B cell (primary cell): ENCODE data around the gene DVL1.

Source experiments
- CTCF ChIP-seq: fragments of 200-600 bp; IDR thresholded peaks from one replicate; pipeline ENCODE4 v1.8.0; 2022; ENCODE audit warnings: antibody characterized with exemption, mild to moderate bottlenecking
- EZH2 ChIP-seq: IDR thresholded peaks from 2 replicates; pipeline ENCODE4 v1.6.1; 2012; ENCODE audit warnings: borderline replicate concordance, low read depth, mild to moderate bottlenecking, moderate library complexity, low read length; ENCODE audit not compliant: insufficient read depth, poor library complexity, severe bottlenecking

GRCh38 chr1:1292442-1292779, 56.8 kb downstream of the DVL1 start:
- TF ChIP-seq CTCF, result no peak
- no peak for TF ChIP-seq EZH2
